HG03175 (cell line): ENCODE measurements around the gene COMT.
"Not testable (repeated sequence)": the region's sequence is repeated elsewhere in the genome, so short reads cannot be mapped to it uniquely, and the experiment has no call there.

ENCODE experiments used
- ATAC-seq: cut with Tn5 transposase; IDR thresholded peaks from one replicate; pipeline ENCODE4 v1.9.1; 2021; ENCODE audit warnings: mild to moderate bottlenecking, moderate library complexity; ENCODE audit not compliant: unreplicated experiment

The COMT gene

DNA sequence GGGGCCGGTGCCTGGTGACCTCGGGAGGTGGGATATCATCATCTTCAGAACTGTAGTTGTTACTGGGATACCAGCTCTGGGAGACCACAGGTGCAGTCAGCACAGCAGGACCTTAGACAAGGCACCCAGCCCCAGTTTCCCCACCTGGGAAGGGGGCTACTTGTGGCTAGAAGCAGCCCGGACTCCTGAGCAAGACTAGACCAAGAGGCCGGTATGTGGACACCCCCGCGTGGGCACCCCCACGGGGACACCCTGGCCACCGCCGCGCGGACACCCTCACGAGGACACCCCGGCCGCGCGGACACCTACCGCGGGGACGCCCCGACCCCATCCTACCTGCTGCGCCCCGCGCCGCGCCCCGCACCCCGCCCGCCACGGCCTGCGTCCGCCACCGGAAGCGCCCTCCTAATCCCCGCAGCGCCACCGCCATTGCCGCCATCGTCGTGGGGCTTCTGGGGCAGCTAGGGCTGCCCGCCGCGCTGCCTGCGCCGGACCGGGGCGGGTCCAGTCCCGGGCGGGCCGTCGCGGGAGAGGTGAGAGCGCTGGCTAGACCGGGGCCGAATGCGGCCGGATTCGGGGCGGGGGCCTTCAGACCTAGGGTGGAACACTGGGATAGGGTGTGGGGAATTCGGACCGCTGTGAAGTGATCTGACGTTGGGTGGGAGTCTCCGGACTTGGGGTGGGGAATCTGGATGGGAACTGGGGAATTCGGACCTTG lies at the start of gene COMT, which contains the start of gene TXNRD2:
Gene COMT, plus strand, starts transcription at position 408 of the 718 bp plus-strand sequence. CDS start 20,755 bp downstream, outside the sequence.
Gene TXNRD2, minus strand, starts transcription at position 454 of the 718 bp plus-strand sequence. Its CDS starts 15 bp downstream, at position 439.
- ATAC-seq: peak; percentile 72

DNA sequence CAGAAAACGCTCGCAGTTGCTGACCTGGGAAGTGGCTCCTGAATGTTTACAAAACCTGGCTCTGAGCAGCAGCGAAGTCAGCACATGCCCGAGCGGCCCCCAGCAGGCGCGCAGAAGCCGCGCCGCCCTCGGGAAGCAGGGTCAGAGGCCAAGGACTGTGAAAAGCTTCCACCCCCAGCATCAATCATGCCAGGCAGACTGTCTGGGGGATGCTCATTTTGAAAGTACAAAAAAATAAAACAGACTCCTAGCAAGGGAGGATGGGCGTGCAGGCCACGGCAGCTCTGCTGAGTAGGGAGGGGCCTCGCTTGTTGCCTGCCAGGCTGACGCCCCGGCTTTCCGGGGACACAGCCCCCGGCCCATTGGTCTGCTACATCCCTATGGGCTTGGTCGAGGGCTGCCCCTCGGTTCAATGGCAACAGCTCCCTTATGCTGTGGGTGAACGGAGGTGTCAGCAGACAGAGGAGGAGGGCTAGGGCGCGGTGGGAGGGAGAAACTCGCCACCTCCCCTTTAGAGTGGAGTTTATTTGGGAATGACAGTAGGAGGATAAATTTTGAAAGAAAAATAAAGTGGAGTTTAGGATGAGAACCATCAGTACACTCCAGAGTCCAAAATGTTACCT lies 49.2 kb upstream of the COMT start:
- ATAC-seq: no peak

DNA sequence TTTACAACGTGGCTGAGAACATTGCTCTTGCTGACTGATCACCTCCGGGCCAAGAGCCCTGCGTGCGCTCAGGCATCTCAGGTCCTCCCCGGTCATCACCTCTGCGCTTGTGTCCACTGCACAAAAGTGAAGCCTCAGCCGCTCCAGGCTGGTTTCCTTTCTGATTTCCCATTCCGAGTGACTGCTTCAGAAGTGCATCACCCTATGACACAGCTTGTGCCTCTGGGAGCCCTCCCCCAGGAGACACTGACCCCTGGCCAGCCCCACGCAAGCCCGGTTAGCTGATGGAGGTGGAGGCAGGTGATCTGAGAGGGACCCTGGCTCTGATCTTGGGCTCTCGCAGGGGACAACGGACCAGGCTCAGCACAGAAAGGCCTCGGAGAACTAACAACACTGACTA lies 48.6 kb upstream of the COMT start:
- no peak for ATAC-seq

DNA sequence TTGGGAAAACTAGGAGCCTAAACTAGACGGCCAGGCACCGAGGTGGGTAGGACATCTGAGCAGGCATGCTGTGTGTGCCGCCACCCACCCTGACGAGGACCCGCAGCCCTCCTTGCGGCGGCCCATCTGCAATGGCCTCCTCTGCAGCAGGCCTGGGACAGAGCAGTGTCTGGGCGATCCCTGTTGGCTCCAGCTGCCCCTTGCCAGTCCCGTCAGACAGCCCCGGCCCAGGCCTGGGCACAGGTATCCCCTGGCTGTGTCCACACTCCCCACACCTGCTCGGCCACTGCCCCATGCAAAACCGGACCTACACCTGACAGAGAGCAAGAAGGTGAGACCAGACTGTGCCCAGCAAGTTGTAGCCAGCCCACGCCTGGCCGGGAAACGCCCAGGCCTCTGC lies 48.2 kb upstream of the COMT start:
- no peak for ATAC-seq

DNA sequence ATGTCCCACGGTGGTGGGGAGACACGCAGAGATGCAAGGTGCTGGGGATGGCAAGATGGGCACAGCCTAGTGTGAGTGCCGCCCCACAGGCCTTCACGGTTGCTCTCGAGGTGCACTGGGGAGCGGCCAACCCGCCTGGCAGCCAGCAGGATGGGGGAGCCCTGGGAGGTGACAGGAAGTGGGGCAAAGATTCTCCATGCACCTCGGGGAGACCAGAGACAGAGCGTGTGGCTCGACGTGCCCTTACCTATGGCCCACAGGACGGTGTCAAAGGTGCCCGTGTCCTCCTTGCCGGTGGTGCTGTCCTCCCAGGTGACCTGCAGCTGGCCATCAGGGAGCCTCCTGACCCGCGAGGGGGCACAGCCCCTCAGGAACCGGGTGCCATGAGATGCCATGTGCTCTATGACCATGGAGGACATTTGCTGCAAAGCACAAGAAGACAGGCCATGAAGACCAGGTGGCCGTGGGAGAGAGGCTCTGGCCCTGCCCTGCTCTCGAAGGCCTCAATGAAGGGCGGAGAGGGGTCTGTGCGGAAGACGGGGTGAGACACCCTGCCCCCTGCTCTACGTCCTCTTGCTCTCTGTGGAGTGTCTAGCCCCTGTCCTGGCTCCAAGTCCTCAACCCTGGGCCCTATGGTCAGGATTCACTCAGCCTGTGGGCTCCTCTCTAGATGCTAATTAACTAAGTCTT lies 46.3 kb upstream of the COMT start:
- ATAC-seq: no peak

DNA sequence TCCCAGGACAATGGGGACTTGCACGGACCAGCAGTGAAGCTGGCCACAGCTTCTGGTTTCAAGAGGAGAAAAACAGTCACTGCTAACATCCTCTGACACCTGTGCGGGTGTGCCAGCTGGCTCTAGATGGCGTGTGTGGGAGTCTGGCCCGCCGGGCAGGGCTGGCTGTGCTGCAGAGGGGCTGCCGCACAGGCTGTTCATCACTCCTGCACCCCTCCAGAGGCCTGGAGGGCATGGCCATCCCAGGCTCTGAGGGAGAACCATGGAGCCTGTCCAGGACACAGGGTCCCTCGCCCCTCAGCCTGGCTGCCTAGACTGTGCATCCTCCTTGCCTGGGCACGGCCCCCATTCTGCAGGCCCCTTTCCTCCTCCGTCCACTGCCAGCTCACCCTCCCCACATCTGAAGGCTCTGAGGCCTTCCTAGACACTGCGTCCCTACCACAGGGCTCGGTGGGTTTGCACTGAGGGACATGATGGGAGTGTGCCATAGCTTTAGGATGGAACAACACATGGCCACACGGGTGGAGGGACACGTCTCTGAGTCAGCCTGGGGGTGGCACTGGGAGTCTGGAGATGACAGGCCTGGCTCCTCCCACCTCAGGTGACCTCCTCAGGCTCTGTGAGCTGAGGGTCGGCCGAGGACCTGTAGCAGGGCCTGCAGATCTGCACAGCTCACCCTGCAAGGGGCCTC lies 44.8 kb upstream of the COMT start:
- ATAC-seq: no peak

DNA sequence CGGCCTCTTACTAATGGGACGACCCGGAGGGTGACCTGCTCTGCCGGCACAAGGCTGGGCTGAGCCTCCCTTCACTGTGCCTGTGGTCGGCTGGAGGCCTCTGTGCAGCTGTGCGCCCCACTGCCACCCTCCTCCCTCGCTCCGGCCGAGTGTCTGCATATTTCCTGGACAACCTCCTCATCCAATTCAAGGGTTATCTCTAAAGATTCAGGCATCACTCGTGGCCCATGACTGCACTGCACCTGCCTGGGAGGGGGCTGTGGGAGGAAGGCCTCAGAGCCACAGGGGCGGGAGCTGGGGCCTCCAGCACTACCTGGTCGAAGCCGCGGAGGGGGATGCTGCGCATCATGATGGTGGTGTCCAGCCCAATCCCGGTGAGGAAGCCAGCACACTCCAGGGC lies 43.8 kb upstream of the COMT start:
- ATAC-seq: no peak

DNA sequence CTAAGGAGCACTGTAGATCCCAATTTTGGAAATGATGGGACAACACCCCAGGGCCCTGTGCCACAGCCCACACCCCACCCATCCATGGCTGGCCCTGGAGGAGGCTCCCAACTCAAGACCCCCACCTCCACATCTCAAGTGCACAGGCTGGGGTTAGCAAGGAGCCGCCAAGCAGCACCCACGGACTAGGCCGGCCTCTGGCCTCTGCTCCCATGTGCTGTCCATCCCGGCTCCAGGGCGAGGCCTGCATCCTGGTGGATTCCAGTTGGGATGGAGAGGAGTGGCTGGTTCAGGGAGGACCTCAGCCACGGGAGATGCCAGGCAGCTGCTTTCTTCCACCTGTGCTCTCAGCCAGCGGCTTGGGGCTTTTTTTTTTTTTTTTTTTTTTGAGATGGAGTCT lies 43.4 kb upstream of the COMT start:
- ATAC-seq: no peak

DNA sequence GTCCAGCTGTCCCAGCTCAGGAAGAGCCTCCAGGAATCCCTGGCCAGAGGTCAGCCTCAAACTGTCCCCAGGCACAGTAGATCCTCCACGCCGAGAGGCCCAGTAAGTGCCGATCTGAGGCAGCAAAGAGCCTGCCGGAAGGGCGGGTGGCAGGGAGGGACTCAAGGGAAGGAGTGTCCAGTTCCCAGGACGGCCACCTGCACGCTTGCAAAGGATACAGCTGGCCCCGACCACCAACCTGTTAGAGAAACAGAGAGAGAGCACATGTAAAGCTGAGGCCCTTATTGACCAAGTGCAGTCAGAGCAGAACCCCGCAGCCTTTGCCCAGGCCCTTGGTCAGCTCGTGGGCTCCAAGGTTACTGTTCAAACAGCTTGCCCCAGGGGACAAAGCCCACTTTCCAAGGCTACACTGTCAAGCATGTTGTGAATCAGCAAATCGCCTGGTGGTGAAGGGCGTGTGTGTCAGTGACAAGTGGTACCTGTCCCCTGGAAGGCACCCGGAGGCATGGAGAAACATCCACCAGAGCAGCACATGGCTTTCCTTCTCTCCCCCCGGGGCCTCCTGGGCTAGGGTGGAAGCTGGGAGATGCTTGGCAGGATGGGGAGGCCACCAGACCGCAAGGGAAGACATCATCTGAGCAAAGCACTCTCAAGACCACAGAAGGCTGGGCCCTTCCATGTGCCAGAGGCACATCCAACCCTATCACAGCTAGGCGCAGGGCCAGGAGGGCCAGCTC lies 42.6 kb upstream of the COMT start:
- no peak for ATAC-seq

DNA sequence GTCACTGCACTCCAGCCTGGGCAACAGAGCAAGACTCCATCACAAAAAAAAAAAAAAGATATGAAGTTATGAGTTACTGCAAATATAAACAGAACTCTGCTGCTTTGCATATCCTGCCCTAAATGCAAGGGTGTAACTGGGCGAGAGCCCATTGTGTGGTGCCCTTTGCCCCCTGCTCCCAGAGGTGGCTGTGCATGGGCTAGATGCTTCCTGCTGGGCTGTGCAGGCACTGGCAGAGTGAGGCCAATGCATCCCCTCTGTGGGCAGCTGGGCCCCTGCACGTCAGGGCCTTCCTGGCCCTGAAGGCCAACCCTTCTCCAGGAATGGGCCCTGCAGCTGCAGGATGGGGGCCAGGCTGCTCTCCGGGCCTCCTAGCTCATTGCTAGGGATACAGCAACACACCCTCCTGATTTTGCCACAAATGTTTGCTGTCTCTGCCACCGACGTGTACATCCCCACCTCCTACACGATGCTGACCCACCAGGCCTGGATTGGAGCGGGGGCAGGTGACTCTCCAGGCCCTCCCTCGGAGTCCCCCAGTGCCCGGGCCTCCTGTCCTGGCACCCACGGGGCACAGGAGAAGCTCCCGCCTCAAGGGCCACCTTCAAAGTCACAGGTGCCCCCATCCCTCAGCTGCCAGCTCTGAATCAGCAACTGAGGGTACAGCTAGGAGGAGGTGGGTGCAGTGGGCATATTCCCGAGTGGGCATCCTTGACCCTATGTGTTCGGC lies 40.7 kb upstream of the COMT start:
- no peak for ATAC-seq

DNA sequence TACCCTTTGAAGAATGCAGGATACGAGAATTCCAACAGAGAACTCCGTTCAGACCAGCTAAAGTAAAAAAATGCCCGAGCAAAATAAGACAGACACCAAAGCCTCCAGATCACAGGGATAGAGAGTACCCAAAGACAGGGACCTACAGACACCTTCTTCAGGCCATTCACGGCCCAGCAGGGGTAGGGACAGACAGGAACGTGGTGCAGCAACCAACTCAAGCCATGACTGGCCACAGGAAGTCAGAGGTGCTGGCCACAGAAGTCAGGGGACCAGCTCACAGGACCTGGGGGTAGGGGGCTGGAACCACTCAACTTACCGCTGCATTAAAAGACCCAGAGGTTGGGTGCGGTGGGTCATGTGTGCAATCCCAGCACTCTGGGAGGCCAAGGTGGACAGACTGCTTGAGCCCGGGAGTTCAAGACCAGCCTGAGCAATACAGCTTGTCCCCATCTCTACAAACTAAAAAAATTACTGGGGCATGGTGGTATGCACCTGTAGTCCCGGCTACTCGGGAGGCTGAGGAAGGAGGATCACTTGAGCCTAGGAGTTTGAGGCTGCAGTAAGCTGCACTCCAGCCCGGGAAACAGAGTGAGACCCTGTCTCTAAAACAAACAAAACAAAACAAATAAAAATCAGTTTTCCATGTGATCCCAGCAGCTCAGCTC lies 39.9 kb upstream of the COMT start:
- ATAC-seq: no peak

DNA sequence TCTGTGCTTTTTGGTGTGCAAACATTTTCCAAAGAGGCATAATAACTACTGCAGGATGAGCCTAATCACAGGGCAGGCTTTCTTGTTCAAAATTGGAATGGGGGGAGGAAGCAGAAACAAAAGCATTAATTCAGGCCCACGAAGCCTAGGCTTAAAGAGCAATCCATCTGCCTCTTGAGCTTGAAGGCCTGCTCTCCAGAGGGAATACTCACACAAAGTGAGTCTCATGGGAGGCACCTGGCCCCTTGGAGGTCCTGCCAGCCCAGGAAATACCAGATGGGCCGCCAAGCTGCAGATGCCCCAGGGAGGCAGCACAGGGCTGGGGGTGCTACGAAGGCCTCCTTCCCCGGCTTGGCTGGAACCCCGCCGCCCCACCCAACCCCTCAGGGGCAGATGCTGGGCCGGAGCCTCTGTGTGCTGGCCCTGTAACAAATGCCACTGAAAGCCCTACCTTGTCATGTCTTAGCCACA lies 39.3 kb upstream of the COMT start:
- no peak for ATAC-seq

DNA sequence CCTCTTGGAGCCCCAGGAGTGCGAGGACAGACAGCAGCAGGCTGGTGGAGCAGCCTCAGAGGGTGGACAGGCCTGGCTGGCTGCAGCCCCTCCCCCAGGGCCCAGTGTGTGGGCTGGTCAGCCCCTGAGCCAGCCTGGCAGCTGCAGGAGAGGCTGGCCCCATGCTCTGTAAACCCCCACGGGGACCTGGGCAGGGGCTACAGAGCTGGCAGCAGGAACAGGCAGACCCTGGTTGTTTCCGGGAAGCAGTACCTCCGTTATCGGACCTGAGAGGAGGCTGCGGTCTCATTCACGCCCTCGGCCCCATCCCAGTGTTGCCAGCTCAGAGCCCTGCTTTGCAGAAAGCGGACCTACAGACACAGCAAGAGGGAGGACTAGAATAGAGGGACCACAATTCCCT lies 38.5 kb upstream of the COMT start:
- no peak for ATAC-seq

DNA sequence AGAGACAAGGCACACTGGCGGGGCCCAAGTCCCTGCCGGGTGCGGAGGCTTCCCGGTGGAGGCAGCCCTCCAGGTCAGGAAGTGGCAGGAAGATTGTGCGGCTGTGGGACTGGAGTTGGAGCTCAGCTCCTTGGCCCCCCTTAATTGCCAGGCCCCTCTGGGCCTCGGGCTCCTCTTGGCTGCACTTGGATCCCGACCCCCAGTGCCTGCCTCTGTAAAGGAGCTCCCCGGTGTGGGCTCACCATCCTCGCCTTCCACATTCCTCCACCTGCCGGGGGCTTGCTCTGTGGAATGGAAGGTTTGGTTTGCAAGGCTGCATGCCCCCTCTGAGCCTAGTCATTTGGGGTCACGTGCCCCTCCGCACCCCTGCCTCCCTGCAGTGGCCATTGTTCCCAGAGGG lies 38.1 kb upstream of the COMT start:
- no peak for ATAC-seq

DNA sequence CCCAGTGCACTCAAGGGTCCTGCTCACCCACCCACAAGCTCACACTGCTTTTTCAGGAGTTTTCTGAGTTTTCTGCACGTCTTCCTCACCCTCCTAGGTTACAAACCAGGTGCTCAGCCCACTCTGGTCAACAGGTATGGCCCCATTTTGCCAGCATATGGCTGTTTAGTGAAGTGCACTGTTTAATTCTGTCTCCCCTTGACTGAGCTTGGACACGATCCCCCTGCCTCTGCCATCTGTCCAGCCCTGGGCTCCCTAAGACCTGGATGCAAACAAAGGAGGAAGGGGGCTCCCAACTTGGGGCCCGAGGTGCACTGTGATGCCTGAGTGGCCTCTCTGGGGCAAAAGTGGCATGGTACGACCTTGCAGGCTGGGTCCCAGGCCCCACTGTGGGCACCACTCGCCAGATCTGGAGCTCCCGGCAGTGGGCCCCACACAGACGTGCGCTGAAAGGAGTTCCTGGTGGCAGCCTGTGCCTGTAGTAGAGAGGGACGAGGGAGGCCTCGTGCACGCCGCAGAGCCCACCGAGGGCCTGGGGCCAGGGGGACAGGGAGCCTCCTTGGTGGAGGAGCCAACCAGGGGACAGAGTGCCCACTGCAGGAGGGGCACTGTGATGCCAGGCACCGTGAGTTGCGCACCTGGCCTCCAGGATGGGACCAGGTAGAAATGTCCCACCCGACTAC lies 37.3 kb upstream of the COMT start:
- ATAC-seq: no peak

DNA sequence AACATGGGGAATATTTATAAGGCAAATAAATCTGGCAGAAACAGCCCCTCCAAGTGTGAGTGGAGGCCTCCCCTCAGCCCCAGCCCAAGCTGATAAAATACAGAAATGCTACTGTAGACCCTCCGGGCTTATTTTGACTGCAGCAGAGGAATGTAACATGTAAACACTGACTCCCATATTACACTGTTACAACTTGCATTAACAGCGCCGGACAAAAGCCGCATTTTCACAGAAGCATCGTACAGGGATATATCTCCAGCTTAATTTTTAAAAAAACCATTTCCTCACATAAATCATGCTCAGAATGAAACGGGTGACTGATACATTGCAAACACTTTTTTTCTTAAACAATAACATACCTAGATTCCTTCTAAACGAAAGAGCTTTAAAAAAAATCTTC lies 36.6 kb upstream of the COMT start:
- no peak for ATAC-seq

DNA sequence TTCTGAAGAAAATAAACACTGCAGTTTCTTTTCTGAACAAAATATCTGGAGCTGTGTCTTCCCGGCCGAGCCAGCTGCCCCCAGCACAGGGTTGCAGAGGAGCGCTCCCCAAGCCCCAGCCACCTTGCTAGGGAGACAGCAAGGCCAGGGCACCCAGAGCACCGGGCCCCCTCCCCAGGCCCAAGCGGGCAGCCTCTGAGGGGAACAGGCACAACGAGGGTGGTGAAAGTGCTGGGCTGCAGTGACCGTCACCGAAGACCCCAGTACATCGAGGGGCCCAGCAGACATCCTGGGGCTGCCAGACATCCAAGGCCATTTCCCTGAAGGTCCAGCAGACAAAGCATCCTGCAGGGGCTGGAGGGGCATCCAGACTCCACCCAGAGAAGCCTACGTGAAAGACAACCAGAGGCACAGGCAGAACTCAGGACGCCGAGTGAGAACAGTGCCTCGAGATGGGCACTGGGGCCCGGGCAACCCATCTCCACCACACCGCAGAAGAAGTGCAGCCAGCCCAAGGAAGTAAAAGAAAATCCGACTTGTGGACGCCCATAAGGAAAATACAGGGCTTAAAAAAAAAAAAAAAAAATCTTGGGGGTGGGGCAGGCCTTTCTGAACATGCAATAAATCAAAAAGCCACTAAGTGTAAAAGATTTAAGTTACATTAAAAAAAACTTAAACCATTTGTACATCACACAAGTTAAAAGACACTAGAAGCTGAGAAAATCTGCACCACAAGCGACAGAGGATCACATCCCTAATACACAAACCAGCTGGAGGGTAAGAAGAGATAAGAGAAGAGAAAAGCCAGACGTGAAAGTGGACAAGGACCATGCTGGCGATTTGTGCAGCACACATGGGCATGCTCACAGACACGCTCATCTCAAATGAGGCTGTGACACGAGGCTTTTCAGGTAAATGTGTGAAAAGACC lies 36.0 kb upstream of the COMT start:
- ATAC-seq: no peak

DNA sequence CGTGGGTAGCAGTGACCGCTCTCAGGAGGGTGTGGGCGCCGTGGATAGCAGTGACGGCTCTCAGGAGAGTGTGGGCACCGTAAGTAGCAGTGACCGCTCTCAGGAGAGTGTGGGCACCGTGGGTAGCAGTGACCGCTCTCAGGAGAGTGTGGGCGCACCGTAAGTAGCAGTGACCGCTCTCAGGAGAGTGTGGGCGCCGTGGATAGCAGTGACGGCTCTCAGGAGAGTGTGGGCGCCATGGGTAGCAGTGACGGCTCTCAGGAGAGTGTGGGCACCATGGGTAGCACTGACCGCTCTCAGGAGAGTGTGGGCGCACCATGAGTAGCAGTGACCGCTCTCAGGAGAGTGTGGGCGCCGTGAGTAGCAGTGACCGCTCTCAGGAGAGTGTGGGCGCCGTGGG lies 34.7 kb upstream of the COMT start:
- not testable (repeated sequence) for ATAC-seq
